ENCODE data around the gene RNF220.

RNF220 gene

GRCh38 chr1:44405031-44405797, at the start of gene RNF220:
RNF220 (plus strand) TSS chr1:44405255.
- DNase-seq (ENCODE audit: extremely low read depth in 1 of 2, low read depth in 1 of 2) = no peak

GRCh38 chr1:44355582-44356305, 49.3 kb upstream of the RNF220 start:
- no peak for DNase-seq (ENCODE audit: extremely low read depth in 1 of 2, low read depth in 1 of 2)

GRCh38 chr1:44357710-44358109, 47.3 kb upstream of the RNF220 start:
- no peak for DNase-seq (ENCODE audit: extremely low read depth in 1 of 2, low read depth in 1 of 2)

- DNase-seq (ENCODE audit: extremely low read depth in 1 of 2, low read depth in 1 of 2) = no peak
These were observed 45.7 kb upstream of the RNF220 start for GRCh38 chr1:44359234-44359935.

GRCh38 chr1:44361478-44361877, 43.6 kb upstream of the RNF220 start:
- no peak for DNase-seq (ENCODE audit: extremely low read depth in 1 of 2, low read depth in 1 of 2)

GRCh38 chr1:44366371-44366975, 38.6 kb upstream of the RNF220 start:
- DNase-seq (ENCODE audit: extremely low read depth in 1 of 2, low read depth in 1 of 2) = no peak

- DNase-seq (ENCODE audit: extremely low read depth in 1 of 2, low read depth in 1 of 2) = no peak
These were observed 37.1 kb upstream of the RNF220 start for GRCh38 chr1:44367944-44368343.

- no peak for DNase-seq (ENCODE audit: extremely low read depth in 1 of 2, low read depth in 1 of 2)
These were observed 36.4 kb upstream of the RNF220 start for GRCh38 chr1:44368471-44369151.

GRCh38 chr1:44371206-44371605, 33.8 kb upstream of the RNF220 start:
- DNase-seq (ENCODE audit: extremely low read depth in 1 of 2, low read depth in 1 of 2) = no peak

GRCh38 chr1:44375547-44375946, 29.5 kb upstream of the RNF220 start:
- DNase-seq (ENCODE audit: extremely low read depth in 1 of 2, low read depth in 1 of 2) = no peak

GRCh38 chr1:44377925-44378784, 26.9 kb upstream of the RNF220 start:
- DNase-seq (ENCODE audit: extremely low read depth in 1 of 2, low read depth in 1 of 2) = peak; percentile 12 to 29

GRCh38 chr1:44380666-44381177, 24.3 kb upstream of the RNF220 start:
- no peak for DNase-seq (ENCODE audit: extremely low read depth in 1 of 2, low read depth in 1 of 2)

GRCh38 chr1:44388551-44388950, 16.5 kb upstream of the RNF220 start:
- DNase-seq (ENCODE audit: extremely low read depth in 1 of 2, low read depth in 1 of 2) = no peak

- no peak for DNase-seq (ENCODE audit: extremely low read depth in 1 of 2, low read depth in 1 of 2)
These were observed 15.6 kb upstream of the RNF220 start for GRCh38 chr1:44389437-44389836.

- no peak for DNase-seq (ENCODE audit: extremely low read depth in 1 of 2, low read depth in 1 of 2)
These were observed 14.8 kb upstream of the RNF220 start for GRCh38 chr1:44390277-44390676.

- no peak for DNase-seq (ENCODE audit: extremely low read depth in 1 of 2, low read depth in 1 of 2)
These were observed 3.5 kb upstream of the RNF220 start for GRCh38 chr1:44401256-44402228.

- DNase-seq (ENCODE audit: extremely low read depth in 1 of 2, low read depth in 1 of 2) = no peak
These were observed 1.0 kb downstream of the RNF220 start for GRCh38 chr1:44405798-44406736.
